NCI-H2107 (cell line): Measurements from ENCODE around the gene PRRX1.

Experiments
- DNase-seq: peaks from one replicate; lab custom pipeline; 2025; lab: John Stamatoyannopoulos, UW

Gene PRRX1

DNA sequence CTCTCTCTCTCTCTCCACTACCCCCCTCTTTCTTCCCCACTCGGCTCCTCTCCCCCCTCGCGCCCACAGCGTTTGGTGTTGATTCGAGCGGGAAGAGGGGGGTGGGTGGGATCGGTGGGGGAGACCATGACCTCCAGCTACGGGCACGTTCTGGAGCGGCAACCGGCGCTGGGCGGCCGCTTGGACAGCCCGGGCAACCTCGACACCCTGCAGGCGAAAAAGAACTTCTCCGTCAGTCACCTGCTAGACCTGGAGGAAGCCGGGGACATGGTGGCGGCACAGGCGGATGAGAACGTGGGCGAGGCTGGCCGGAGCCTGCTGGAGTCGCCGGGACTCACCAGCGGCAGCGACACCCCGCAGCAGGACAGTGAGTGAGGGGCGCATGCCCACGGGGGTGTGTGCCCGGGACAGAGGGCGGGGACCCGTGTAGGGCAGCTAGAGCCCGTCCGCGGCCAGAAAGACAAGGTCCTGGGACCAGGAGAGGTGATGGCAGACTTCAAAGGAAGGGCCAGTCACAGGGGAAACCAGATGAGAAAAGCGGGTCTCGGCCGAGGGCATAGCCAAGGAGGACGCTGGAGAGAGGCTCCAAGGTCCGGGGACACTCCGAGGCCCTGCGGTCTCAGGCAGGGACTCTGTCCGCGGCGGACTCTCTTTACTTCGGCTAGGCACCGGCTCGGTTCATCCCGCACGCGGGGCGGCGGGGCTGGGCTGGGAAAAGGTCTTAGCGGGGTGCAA is at the start of gene PRRX1:
Gene PRRX1 (plus strand): TSS at position 39 of the 735 bp plus-strand sequence. CDS start 88 bp downstream, at position 127.
- no peak for DNase-seq

DNA sequence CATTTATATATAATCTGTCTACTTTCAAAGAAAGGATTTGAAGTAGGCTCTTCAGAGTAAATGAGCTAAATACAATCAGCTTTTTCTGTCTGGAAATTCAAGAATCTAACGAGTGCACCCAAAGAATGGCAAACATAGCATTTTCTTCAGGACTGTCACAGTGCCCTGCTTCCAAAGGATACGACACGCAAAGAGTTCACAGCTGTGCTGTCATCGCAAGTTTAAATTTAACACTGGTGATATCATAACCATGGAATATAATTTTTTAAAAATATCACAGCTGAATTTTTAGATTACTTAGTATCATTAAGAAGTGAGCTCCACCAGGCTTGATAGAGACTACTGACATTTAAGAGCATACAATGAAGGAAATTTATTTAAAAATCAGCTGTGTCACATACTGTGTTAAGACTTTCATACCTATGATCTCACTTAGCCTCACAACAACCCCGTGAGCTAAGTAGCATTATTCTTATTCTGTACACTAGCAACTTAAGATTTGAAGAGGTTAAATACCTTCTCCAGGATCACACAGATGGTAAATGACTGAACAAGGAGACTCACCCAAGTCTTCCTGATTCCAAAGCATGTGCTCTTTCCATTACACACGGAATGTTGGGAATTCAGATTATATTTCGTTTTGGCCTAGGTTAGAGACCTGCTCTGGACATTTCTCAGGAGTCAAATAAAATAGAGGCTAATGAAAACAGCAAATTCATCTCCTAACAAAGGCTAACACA is 46.2 kb upstream of the PRRX1 start:
- no peak for DNase-seq

DNA sequence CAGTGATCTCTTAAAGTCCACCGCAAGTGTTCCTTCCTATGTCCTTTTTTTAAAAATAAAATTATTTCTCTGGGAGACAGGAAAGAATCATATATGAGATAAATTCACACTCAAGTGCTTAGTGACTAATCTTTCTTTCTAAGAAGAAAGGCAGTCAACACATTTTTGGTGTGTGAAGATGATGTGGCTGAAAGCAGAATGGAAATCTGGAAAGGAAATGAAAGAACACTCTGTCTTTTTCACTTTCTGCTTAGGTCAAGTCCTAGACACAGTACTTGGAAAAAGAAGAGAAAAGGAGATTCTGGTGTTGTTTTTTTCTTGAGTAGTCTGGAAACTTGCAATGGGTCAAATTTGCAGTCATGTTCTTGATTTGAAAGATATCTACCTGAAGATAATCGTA is 45.5 kb upstream of the PRRX1 start:
- no peak for DNase-seq

- no peak for DNase-seq
Observed at GRCh38 chr1:170619241-170620028, 44.5 kb upstream of the PRRX1 start.

GRCh38 chr1:170620164-170620563 is 43.8 kb upstream of the PRRX1 start:
- no peak for DNase-seq

- DNase-seq = no peak
Observed at GRCh38 chr1:170623171-170623570, 40.8 kb upstream of the PRRX1 start.

- no peak for DNase-seq
Observed at GRCh38 chr1:170624146-170624545, 39.8 kb upstream of the PRRX1 start.

- no peak for DNase-seq
Observed at GRCh38 chr1:170630977-170631376, 33.0 kb upstream of the PRRX1 start.

- DNase-seq = no peak
Observed at GRCh38 chr1:170634293-170634692, 29.6 kb upstream of the PRRX1 start.

DNA sequence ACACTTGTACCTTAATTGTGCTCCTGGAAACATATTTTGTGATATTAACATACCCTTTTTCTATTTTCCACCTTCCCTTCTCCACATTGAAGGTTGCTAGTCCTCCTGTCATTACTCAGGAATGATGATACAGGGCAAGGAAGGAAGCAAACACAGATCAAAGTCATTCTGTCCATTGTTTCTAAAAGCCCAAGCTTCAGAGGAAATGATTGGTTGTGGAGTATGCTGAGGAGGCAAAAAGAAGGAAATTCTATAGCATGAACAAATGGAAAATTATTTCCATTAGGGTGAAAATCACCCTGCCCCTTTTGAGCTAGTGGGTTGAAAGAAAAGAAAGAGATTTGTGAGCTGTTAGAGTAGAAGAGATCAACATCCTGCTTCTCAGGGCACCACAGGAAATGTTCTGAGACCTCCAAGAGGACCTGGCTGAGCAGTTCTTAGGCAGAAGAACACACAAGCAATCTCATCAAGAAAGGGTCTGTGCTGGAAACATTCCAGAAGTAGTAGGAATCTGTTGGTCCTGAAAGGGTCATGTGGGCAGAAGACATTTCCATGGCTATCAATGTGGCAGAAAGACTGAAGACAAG is 29.0 kb upstream of the PRRX1 start:
- no peak for DNase-seq

DNA sequence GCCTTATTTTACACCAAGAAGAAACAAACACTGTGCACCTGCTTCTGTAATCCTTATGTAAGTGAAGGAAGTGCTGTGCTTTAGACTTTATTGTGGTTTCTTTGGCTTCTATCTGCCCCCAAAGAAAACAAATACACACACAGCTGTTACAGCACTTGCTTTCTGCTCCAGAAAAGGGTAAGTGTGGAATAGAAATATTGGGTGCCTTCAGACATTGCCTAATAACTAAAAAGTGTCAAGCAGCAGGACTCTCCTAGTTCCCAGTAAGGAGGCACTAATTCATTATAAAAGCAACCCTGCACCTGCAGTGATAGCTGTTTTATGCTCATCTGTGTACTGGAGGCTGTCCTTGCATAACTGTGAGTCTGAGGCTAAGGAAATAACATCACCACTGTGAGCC is 23.4 kb upstream of the PRRX1 start:
- no peak for DNase-seq

DNA sequence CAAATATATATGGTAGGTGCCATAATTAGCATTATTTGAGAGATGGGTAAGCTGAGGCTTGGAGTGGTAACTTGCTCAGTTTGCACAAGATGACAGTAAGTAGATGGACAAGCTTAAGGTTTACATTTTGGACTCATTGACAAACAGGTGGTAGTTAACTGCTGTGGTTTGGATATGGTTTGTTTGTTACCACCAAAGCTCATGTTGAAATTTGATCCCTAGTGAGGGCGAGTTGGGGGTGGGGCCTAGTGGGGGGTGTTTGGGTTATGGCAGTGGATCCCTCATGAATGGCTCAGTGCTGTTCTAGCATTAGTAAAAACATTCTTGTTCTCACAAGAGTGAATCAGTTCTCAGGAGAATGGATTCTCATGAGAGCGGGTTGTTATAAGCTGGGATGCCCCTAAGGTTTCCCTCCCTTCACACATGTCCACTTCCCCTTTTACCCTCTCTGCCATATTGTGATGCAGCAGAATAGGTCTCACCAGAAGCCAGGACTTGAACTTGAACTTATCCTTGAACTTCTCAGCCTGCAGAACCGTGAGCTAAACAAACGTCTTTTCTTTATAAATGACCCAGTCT is 6.6 kb upstream of the PRRX1 start:
- DNase-seq = peak; percentile 23

DNA sequence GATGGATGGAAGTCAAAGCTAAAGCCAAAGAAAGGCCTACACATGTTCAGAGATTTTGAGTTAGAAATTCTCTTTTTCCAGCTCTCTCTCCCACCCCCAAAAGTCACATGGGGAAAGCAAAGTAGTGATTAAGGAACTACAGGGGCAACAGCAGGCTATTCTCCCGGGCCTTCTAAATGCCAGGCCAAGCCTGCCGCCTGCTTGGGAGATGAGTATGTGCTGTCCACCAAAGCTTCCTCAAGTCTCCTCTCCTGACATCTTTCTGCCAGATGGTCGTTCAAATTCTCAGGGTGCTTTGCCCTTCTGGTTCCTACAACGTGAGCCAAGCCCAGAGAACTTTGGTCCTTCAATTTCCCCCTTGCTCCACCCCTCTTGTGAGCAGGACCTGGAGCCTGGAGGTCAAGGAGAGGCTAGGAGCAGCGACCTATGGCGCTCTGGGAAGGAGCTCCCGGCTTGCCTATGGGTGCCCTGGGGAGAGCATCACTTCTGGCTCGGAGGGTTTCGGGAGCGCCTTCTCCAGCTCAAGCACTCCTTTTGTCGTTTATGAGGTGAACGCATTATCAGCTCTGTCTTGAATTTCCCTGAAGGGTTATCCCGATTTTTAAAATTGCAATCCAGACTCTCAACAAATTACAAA is 4.4 kb upstream of the PRRX1 start:
- DNase-seq = no peak

DNA sequence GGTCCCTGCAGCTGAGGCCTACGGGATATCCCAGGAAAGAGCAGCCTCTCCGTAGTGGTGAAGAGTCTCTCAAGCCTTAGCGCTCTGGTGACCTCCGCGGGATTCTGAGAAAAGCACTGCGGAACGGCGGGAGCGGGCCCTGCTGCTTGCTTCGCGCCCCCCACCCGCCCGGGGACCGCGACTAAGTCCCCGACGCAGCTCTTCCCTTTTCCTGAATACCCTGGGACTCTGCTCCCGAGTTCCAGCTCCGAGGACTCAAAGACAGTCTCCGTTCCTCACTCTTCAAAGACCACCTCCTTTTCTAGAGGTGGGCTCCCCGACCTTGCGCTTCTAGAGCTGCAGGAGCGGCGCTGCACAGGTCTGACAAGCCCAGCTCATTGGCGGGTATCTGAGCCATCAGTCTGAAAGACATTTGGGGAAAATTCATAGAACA is 3.6 kb upstream of the PRRX1 start:
- no peak for DNase-seq

DNA sequence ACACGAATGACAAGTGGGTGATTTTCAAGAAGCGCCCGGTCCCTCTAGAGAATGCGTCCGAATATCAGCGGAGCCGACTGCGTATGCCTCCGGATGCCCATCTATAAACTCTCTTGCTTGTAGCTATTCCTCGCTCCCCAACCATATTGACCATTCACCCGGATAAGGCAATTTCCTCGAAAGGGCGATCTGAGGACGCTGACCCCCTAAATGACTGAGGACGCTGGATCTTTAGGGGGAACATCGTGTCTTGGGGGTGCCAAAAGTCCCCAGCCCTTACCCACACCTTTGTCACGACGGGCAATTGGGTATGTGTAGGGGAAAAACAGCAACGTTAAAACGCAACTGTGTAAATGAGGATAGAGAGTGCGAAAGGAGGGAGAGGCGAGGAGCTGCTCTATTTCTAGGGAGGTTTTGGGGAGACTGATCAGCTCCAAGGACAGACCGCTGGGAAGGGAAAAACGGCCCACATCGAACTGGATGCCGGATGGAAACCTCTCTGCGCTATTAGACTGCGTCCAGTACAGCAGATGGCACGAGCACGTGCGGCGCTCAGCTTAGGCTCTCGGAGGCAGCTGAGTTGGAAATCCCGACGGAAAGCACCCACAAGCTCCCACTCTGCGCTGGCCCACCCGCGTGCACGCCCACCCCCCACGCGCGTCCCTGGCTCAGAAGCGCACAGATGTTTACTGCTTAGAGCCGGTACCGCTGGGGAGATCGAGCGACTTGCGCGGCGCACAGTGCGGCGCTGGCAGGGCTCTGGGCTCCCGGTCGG is 2.9 kb upstream of the PRRX1 start:
- DNase-seq = no peak

GRCh38 chr1:170661646-170662411 is 2.1 kb upstream of the PRRX1 start:
- DNase-seq = no peak

DNA sequence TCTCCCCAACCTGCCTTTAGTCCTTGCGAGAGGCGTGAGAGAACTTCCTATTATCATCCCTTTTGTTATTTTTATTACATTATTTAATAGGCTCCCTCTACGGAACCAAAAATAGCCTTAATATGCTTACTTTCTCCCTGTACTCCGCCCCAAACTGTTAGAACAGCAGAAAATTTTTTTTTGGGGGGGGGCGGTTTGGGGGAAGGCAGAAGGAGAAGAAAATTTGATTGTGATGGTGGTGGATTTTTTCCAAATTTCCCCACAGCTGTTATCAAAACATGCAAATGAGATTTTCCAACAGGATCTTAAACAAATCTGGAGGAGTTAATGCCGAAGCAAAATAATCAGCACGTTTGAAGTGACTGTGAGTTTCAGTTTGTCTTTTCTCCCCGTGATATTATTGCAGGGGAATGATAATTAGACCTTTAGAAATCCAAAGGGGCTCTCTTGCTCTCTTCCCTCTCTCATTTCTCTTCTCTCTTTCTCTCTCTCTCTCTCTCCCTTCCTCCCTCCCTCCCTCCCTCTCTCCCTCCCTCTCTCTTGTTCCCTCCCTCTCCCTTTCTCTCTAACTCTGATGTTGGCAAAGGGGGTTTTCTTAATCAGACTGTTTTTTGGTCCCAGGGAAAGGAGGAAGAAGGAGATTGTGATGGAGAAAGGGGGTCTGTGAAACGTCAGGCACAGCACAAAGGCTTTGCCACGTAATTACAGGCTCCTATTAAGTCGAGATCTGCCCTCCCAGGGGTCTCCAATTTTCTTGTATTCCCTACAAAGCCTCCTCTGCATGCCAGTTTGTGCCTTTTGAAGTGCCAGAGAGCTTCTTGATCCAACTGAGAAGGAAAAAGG is 1.1 kb upstream of the PRRX1 start:
- no peak for DNase-seq

- DNase-seq = no peak
Observed at GRCh38 chr1:170663404-170664092, 383 bp upstream of the PRRX1 start.
